GM12873 (cell line): ENCODE measurements around the gene OSBPL9.

Experiments used
- CTCF ChIP-seq: IDR thresholded peaks from 2 replicates; pipeline ENCODE4 v1.5.1; 2012; ENCODE audit warnings: low read depth, mild to moderate bottlenecking, moderate library complexity, low read length, control low read depth; ENCODE audit not compliant: insufficient read depth; ENCODE audit errors: missing control alignments

The OSBPL9 gene

DNA sequence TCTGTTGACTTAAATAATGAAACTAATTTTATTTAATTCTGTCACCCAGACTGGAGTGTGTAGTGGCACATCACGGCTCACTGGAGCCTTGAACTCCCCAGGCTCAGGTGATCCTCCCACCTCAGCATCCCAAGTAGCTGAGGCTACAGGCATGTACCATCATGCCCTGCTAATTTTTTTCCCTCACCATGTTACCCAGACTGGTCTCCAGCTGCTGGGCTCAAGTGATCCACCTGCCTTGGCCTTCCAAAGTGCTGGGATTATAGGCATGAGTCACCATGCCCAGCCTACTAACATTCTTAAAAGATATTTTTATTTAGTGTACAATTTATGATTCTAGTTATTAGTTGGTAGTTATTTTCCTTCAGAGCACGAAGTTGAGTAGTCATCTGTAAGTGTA lies 212.2 kb downstream of the OSBPL9 start:
- no peak for TF ChIP-seq CTCF

DNA sequence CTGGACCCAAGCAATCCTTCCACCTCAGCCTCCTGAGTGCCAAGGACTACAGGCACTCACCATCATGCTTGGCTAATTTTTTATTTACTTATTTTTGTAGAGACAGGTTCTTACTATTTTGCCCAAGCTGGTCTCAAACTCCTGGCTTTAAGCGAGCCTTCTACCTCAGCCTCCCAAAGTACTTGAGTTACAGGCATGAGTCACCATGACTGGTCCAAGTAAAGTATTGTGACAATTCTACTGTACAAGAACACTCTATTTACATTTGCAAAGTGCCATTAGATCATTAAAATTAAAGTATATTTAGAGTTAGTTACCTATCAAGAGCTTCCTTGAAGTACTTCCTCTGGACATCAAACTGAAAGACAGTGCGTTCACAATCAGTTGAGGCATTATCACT lies 216.8 kb downstream of the OSBPL9 start:
- TF ChIP-seq CTCF: no peak

GRCh38 chr1:51837243-51837642 lies 220.4 kb downstream of the OSBPL9 start:
- no peak for TF ChIP-seq CTCF
